Nephron progenitor cell (in vitro differentiated cells): ENCODE results near the gene RAB36.

ENCODE experiments used
- DNase-seq: peaks from one replicate; pipeline ENCODE4 v3.0.0; 2021
- H3K27ac Mint-ChIP-seq: 2 replicates; pipeline ENCODE4 v1.8.0; 2021; ENCODE audit warnings: mild to moderate bottlenecking, moderate library complexity, mixed read lengths
- H3K27me3 Mint-ChIP-seq: 2 replicates; pipeline ENCODE4 v1.8.0; 2021; ENCODE audit warnings: mild to moderate bottlenecking, low read depth, mixed read lengths; ENCODE audit not compliant: poor library complexity
- H3K36me3 Mint-ChIP-seq: 2 replicates; pipeline ENCODE4 v1.8.0; 2021; ENCODE audit warnings: low read depth, mixed read lengths
- H3K4me1 Mint-ChIP-seq: 2 replicates; pipeline ENCODE4 v1.8.0; 2021; ENCODE audit warnings: mixed read lengths
- H3K4me3 Mint-ChIP-seq: 2 replicates; pipeline ENCODE4 v1.8.0; 2021; ENCODE audit warnings: mild to moderate bottlenecking, moderate library complexity, mixed read lengths
- H3K9me3 Mint-ChIP-seq: 2 replicates; pipeline ENCODE4 v1.8.0; 2021; ENCODE audit warnings: mild to moderate bottlenecking, moderate library complexity, mixed read lengths
- TF ChIP-seq, protein P1 (sequence below): fragments of 200-600 bp; sonication (generic); IDR thresholded peaks from 2 replicates; pipeline ENCODE4 v1.5.0; 2021; ENCODE audit warnings: antibody characterized with exemption

The RAB36 gene

DNA sequence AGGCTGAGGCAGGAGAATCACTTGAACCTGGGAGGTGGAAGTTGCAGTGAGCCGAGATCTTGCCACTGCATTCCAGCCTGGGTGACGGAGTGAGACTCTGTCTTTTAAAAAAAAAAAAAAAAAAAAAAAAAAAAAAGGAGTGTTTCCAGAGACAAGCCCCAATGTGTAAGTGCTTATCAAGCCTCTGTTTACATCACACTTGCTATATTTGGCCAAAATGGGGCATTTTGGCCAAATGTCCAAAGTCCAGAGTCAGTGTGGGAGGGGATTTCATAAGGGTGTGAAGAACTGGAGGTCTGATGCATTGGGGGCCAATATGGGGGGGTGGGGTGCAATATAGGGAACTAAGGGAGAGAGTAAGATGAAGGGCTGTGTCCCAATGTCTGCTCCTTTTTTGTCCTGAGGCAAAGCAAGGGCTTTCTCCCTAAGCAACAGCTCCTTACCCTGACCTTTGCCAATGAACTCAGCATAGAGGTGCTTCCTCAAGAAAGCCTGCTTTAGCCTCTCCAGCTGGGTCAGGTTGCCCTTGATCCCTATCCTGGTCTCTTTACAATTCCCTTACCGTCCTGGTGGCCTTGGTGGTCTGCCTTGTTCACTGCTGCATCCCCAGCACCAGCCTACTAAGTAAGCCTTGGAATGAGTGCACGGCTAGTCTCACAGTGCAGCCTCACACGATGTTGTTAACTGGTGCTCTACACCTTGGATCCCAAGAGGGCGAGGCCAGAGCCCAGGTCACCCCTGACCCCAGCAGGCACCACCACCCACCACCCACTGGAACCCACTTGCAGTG, 21.0 kb downstream of the RAB36 start:
- Mint-ChIP-seq H3K27ac (no peak overlapping the region), H3K27me3 (peaks cover 10% of the 10 kb centered on the region), H3K36me3 (no peaks in the 10 kb centered on the region), H3K4me3 (no peak overlapping the region), H3K4me1 (peaks cover 60% of the 10 kb centered on the region), H3K9me3 (no peaks in the 10 kb centered on the region)
- TF ChIP-seq, protein P1, sequence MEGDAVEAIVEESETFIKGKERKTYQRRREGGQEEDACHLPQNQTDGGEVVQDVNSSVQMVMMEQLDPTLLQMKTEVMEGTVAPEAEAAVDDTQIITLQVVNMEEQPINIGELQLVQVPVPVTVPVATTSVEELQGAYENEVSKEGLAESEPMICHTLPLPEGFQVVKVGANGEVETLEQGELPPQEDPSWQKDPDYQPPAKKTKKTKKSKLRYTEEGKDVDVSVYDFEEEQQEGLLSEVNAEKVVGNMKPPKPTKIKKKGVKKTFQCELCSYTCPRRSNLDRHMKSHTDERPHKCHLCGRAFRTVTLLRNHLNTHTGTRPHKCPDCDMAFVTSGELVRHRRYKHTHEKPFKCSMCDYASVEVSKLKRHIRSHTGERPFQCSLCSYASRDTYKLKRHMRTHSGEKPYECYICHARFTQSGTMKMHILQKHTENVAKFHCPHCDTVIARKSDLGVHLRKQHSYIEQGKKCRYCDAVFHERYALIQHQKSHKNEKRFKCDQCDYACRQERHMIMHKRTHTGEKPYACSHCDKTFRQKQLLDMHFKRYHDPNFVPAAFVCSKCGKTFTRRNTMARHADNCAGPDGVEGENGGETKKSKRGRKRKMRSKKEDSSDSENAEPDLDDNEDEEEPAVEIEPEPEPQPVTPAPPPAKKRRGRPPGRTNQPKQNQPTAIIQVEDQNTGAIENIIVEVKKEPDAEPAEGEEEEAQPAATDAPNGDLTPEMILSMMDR: no peak
- DNase-seq: no peak

DNA sequence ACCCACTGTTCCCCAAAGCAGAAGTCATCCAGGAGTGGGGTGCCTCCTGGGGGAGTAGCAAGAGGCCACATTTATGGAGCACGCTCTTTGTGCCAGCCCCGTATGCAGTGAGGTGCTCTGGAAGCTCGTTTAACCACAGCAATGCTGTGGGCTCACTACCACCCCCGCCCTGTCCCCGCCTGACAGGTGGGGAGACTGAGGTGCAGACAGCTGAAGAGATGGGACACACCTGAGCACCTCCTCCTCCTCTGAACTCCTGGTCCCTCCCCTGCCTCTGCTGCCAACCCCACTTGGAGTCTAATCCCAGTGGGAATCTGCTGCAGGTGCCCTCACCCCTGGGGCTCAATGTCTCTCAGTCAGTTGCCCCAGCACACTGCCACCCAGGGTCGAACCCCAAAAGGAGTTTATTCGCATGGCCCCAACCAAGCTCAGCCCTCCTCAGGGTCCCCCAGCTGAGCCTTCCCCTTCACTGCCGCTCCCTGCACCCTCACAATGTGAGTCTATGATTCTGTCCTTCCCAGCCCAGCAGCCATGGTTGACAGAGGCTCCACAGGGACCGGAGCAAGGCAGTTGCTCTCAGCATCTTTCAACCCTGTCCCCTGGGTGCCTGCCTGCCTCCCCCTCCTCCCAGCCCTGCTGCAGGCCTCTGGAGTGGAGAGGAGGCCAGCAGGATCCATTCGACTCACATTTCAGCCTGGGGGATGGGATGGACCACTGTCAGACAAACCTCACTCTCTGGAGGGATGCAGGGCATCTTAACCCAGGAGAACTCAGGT, 21.8 kb downstream of the RAB36 start:
- Mint-ChIP-seq H3K27ac (no peak overlapping the region), H3K9me3 (no peaks in the 10 kb centered on the region), H3K4me3 (peak overlapping the region; percentile 38), H3K27me3 (peaks cover 10% of the 10 kb centered on the region), H3K4me1 (peaks cover 55% of the 10 kb centered on the region), H3K36me3 (no peaks in the 10 kb centered on the region)
- TF ChIP-seq, protein P1: no peak
- DNase-seq: peak; percentile 53

DNA sequence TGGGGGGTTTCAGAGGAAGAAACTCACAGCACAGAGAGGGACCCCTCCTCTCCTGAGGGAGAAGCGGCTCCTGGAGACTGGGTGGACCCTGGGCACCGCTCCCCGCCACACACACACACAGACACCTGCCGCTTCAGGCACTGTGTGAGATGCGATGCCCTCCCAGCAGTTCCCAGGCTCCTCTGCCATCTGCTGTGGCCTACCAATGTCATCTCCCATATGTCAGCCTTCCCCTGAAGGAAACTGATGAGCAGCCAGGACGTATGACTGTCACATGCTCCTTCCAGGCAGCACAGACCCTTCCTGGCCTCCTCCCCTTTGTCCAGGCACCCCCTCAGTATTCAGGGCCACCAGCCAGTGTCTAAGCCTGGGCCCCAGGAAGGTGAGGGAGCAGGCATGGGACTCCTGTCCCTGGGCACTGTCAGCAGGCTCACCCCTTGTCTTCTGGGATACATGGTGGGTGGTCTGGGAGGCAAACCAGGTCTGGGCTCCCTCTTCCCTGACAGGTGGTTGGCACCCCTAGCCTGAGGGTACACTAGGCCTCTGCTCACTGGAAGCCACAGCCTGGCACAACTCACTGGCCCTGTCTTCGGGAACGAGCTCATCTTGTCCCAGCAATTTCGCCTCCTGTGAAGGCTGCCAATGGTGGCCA, 23.2 kb downstream of the RAB36 start:
- H3K36me3 Mint-ChIP-seq: no peaks in the 10 kb centered on the region
- no peak overlapping the region for H3K4me3 Mint-ChIP-seq
- H3K27ac Mint-ChIP-seq: no peak overlapping the region
- H3K27me3 Mint-ChIP-seq: peaks cover 8% of the 10 kb centered on the region
- no peaks in the 10 kb centered on the region for H3K9me3 Mint-ChIP-seq
- H3K4me1 Mint-ChIP-seq: peaks cover 48% of the 10 kb centered on the region
- TF ChIP-seq, protein P1: no peak
- DNase-seq: no peak

DNA sequence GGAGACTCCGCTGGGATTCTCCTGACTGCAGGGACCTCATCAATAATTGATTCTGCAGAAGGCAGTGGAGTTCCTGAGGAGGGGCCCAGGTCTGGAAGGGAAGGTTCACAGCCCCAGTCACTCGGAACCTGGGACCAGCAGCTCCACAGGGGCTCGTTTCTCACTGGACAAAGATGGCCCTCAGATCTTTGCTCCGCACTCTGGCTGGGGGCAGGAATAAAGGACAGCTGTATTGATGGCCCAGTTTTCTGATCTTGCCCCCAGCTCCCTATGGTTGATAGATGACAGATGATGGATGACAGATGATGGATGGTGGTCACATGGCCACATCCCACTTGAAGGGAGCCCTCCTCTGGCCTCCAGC, 23.7 kb downstream of the RAB36 start:
- no peak overlapping the region for H3K4me3 Mint-ChIP-seq
- no peak for DNase-seq
- no peak overlapping the region for H3K27ac Mint-ChIP-seq
- TF ChIP-seq, protein P1: no peak
- peaks cover 3% of the 10 kb centered on the region for H3K36me3 Mint-ChIP-seq
- H3K27me3 Mint-ChIP-seq: peaks cover 7% of the 10 kb centered on the region
- H3K4me1 Mint-ChIP-seq: peaks cover 43% of the 10 kb centered on the region
- peaks cover 3% of the 10 kb centered on the region for H3K9me3 Mint-ChIP-seq

DNA sequence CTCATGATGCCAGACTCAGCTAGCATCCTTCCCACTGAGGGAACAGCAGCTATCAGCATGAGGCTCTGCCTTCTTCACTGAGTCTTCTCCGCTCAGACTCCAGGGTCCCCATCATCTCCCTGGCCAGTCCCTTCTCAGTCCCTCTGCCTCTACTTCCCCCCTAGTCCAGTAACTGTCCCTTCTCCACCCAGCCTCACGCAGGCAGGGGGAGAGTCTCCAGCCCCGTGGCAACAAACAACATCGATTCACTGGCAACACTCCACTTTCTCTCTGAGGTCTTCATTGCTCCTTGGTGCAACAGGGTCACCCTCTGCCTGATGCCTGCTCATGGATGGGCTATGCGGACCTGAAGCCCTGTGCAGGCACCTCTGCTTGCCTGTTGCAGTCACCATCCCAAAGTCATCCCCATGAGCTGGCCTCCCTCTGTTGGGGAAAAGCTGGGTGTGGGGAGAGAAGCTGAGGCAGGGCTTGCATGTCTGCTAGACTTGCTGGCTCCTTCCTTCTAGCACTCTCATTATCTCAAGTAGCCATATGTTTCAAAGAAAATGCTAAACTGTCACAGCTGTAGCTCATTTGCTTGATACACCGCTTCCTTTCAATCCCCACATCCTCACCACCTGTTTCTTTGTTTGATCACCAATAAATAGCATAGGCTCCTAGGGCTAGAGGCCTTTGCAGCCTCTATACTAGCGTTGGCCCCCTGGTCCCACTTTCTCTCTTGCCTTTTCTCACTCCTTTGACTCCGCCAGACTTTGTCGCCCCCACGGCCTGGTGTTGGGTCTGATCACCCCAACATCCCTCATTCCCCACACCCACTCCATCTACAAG, 30.8 kb downstream of the RAB36 start:
- TF ChIP-seq, protein P1: no peak
- Mint-ChIP-seq H3K4me3 (no peak overlapping the region), H3K4me1 (peaks cover 17% of the 10 kb centered on the region), H3K36me3 (peaks cover 23% of the 10 kb centered on the region), H3K9me3 (peaks cover 29% of the 10 kb centered on the region), H3K27me3 (peaks cover 4% of the 10 kb centered on the region), H3K27ac (no peak overlapping the region)
- DNase-seq: no peak
